TTC549 (cell line): ENCODE results near the gene GLRX5.
A peak's percentile ranks its signal among the peaks of the same experiment; 100 is the strongest.
"Not testable (repeated sequence)": the region's sequence is repeated elsewhere in the genome, so short reads cannot be mapped to it uniquely, and the experiment has no call there.

Experiments used
- FAIRE-seq: peaks from 2 replicates; lab custom pipeline; 2012; peaks lifted over from hg19 to GRCh38; lab: Jason Lieb, UNC

Gene GLRX5

GRCh38 chr14:95559203-95559602 lies 24.4 kb downstream of the GLRX5 start:
- no peak for FAIRE-seq

GRCh38 chr14:95561001-95561412 lies 26.2 kb downstream of the GLRX5 start:
- peak; percentile 9 for FAIRE-seq

- FAIRE-seq = no peak
Observed at GRCh38 chr14:95562892-95563685, 28.2 kb downstream of the GLRX5 start.

- no peak for FAIRE-seq
Observed at GRCh38 chr14:95564060-95564459, 29.2 kb downstream of the GLRX5 start.

- no peak for FAIRE-seq
Observed at GRCh38 chr14:95569440-95569839, 34.6 kb downstream of the GLRX5 start.

- no peak for FAIRE-seq
Observed at GRCh38 chr14:95573313-95573712, 38.5 kb downstream of the GLRX5 start.

GRCh38 chr14:95575840-95576473 lies 41.1 kb downstream of the GLRX5 start:
- no peak for FAIRE-seq

- no peak for FAIRE-seq
Observed at GRCh38 chr14:95577067-95577800, 42.4 kb downstream of the GLRX5 start.

GRCh38 chr14:95577870-95578269 lies 43.0 kb downstream of the GLRX5 start:
- FAIRE-seq = no peak

- FAIRE-seq = not testable (repeated sequence)
Observed at GRCh38 chr14:95583836-95584617, 49.2 kb downstream of the GLRX5 start.

GRCh38 chr14:95585953-95586620 lies 51.2 kb downstream of the GLRX5 start:
- no peak for FAIRE-seq

GRCh38 chr14:95591182-95591581 lies 56.3 kb downstream of the GLRX5 start:
- not testable (repeated sequence) for FAIRE-seq
